HG02981 (cell line): ENCODE measurements around the gene ADRA2A.

ENCODE experiments used
- ATAC-seq: cut with Tn5 transposase; IDR thresholded peaks from one replicate; pipeline ENCODE4 v1.9.1; 2021; ENCODE audit warnings: mild to moderate bottlenecking, moderate library complexity; ENCODE audit not compliant: unreplicated experiment

The ADRA2A gene

DNA sequence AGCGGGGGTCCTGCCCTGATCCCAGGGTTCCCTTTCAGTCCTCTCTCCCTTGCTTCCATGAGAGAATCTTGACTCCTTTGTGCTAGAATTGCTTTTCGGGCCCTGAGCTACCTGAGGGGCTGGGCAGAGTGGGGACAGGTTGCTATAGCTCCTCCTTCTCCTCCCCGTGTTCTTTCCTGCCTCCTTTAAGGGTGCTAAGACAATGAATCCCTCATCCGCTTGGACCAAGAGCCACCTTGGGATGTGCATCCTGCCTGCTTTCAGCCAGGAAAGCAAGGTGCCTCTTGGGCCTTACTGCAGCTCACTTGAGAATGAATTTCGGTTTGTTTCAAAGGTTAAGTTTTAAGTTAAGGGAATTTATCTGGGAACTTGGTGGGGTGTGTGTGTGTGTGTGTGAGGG lies 53.6 kb downstream of the ADRA2A start:
- no peak for ATAC-seq
